CD4-positive, CD25-positive, alpha-beta regulatory T cell (primary cell): ENCODE results near the gene BSCL2. TPM values are rescaled to one million over a fixed set of nuclear protein-coding genes. Genes with fewer than 3 reads are reported as not detected.
"Not testable (repeated sequence)": the region's sequence is repeated elsewhere in the genome, so short reads cannot be mapped to it uniquely, and the experiment has no call there.

ENCODE experiments used
- ATAC-seq, 2 donors: fragments of 150-1000 bp; cut with Tn5 transposase; one replicate each; pipeline ENCODE4 v1.10.0; 2021; ENCODE audit warnings: low read depth in 2 of 2, moderate number of reproducible peaks in 2 of 2, moderate library complexity in 1 of 2
- DNase-seq, 3 donors: peaks; one replicate each; pipeline versions ENCODE4 v3.0.0 to v3.0.0-alpha.2; 2012 to 2022; ENCODE audit warnings: mixed read lengths in 1 of 3
- H3K27ac ChIP-seq: one replicate; pipeline ENCODE4 v1.7.0; 2013; ENCODE audit warnings: mild to moderate bottlenecking, low read length; ENCODE audit not compliant: insufficient read depth, poor library complexity, severe bottlenecking
- H3K27me3 ChIP-seq: one replicate; pipeline ENCODE4 v1.7.0; 2013; ENCODE audit warnings: low read length; ENCODE audit not compliant: control insufficient read depth, insufficient read depth
- H3K36me3 ChIP-seq: one replicate; pipeline ENCODE4 v1.7.0; 2013; ENCODE audit warnings: mild to moderate bottlenecking, low read length, moderate library complexity; ENCODE audit not compliant: control insufficient read depth, insufficient read depth
- H3K4me1 ChIP-seq: 2 replicates; pipeline ENCODE4 v1.7.0; 2013; ENCODE audit warnings: mild to moderate bottlenecking, low read length; ENCODE audit not compliant: insufficient read depth, control insufficient read depth, poor library complexity, severe bottlenecking
- H3K4me3 ChIP-seq: one replicate; pipeline ENCODE4 v1.7.0; 2013; ENCODE audit warnings: low read depth, mild to moderate bottlenecking, low read length, moderate library complexity
- H3K9me3 ChIP-seq, 2 experiments: 1 replicate in 1 of 2; 2 replicates in 1 of 2; pipeline ENCODE4 v1.7.0; 2013; ENCODE audit warnings: low read length in 2 of 2, mild to moderate bottlenecking in 1 of 2, moderate library complexity in 1 of 2; ENCODE audit not compliant: control insufficient read depth in 2 of 2
- H3K27ac Mint-ChIP-seq, 3 donors: one replicate each; pipeline ENCODE4 v1.8.0; 2020 to 2022; ENCODE audit warnings: mild to moderate bottlenecking in 3 of 3, mixed read lengths in 3 of 3, moderate library complexity in 2 of 3
- H3K27me3 Mint-ChIP-seq: one replicate; pipeline ENCODE4 v1.8.0; 2022; ENCODE audit warnings: mild to moderate bottlenecking, mixed read lengths
- H3K36me3 Mint-ChIP-seq: one replicate; pipeline ENCODE4 v1.8.0; 2020; ENCODE audit warnings: mixed read lengths
- H3K4me1 Mint-ChIP-seq, 4 donors: one replicate each; pipeline ENCODE4 v1.8.0; 2020 to 2022; ENCODE audit warnings: mixed read lengths in 4 of 4, mild to moderate bottlenecking in 1 of 4
- H3K4me3 Mint-ChIP-seq, 4 donors: one replicate each; pipeline ENCODE4 v1.8.0; 2020 to 2022; ENCODE audit warnings: mild to moderate bottlenecking in 4 of 4, mixed read lengths in 4 of 4, moderate library complexity in 3 of 4
- H3K9me3 Mint-ChIP-seq, 7 donors: one replicate each; pipeline ENCODE4 v1.8.0; 2020 to 2022; ENCODE audit warnings: mixed read lengths in 7 of 7, mild to moderate bottlenecking in 3 of 7, moderate library complexity in 2 of 7
- polyA plus RNA-seq, 4 donors: library from polyadenylated mRNA; unstranded; fragments of 300-500 nt; fragmentation: Illumina TruSeq; gene quantifications; one replicate each; pipeline ENCODE4 v1.2.3, GENCODE V29; 2021
- total RNA-seq: library from RNA; stranded (reverse); gene quantifications from one replicate; pipeline ENCODE4 v1.2.3, GENCODE V29; 2022

Gene BSCL2
- total and polyA plus RNA-seq, 5 donors from 2014 or later = 23.9 to 49.2 (median 39.6) TPM

DNA sequence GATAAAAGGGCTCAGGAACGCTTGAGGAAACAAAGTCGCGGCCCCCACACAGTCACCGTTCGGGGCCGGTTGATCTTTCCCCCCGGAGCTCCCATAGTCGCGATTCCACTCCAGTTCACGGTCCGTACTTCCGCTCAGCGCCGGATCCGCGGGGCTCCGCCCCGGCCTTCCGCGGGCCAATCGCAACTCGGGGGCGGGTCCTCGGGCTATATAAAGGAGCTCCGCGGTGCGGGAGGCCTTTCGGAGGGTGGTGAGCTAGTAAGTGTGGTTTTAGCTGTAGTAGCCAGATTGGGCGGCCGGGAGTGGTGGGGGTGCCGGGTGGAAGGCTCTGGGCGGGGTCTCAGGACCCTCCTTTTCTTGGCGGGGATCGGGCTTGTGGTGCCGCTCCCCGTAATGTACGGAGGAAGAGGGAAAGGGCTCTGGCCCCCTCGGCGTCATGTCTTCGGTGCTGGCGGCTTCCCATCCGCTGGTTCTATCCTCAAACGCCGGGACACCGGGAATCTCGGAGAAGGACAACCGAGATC, 42.1 kb downstream of the BSCL2 start, which contains the start of the genes C11orf98 and CSKMT:
TSS of gene C11orf98 (minus strand) at position 136 of the 524 bp plus-strand sequence. CDS start at position 95, 41 bp downstream.
TSS of gene CSKMT (plus strand) at position 238 of the 524 bp plus-strand sequence. CDS start 568 bp downstream, outside the sequence.
- Mint-ChIP-seq H3K4me1 (peaks cover 1 to 60% (median 30%) of the 10 kb centered on the region in 4 donors), H3K27ac (peak within 1 kb of the TSS; percentile 91 to 97 (median 93)), H3K36me3 (peaks cover 7% of the 10 kb centered on the region), H3K27me3 (peaks cover 4% of the 10 kb centered on the region), H3K4me3 (peak within 1 kb of the TSS; percentile 96 to 100 (median 97)), H3K9me3 (no peaks in the 10 kb centered on the region)
- Histone ChIP-seq H3K27ac (peak within 1 kb of the TSS; percentile 89), H3K36me3 (peaks cover 17% of the 10 kb centered on the region), H3K9me3 (no peaks in the 10 kb centered on the region), H3K4me1 (peaks cover 41% of the 10 kb centered on the region), H3K4me3 (peak within 1 kb of the TSS; percentile 93), H3K27me3 (no peaks in the 10 kb centered on the region)
- ATAC-seq (peak; percentile 92 to 94), DNase-seq (peak; percentile 90 to 96 (median 94))

DNA sequence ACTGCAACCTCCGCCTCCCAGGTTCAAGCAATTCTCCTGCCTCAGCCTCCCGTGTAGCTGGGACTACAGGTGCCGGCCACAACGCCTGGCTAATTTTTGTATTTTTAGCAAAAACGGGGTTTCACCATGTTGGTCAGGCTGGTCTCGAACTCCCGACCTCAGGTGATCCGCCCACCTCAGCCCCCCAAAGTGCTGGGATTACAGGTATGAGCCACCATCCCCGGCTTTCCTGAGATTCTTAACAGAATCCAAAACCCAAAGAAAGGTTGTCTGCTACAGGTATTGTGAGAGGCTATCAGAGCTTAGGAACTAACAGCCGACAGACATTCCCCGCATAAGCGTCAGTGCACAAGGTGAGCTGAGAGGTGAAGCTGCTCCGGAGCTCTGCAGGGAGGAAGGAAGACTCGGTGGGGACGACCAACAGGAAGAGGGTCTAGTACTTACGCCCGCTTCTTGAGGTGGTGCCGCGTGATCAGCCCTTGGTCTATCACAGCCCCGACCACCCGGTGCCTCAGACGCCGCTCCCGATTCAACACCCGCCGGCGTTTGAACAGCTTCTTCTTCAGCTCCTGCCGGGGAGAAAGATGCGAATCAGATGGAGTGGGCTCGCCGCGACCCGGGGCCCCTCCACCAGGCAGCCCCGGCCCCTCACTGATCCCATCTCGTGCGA, 42.7 kb downstream of the BSCL2 start:
- Histone ChIP-seq H3K4me1 (peaks cover 41% of the 10 kb centered on the region), H3K4me3 (peak overlapping the region; percentile 93), H3K27ac (peak overlapping the region; percentile 89), H3K9me3 (no peaks in the 10 kb centered on the region), H3K27me3 (no peaks in the 10 kb centered on the region), H3K36me3 (peaks cover 17% of the 10 kb centered on the region)
- ATAC-seq = peak; percentile 45 to 57
- Mint-ChIP-seq H3K27ac (peak overlapping the region; percentile 91 to 97 (median 93)), H3K9me3 (no peaks in the 10 kb centered on the region), H3K27me3 (peaks cover 4% of the 10 kb centered on the region), H3K36me3 (peaks cover 7% of the 10 kb centered on the region), H3K4me1 (peaks cover 0 to 55% (median 27%) of the 10 kb centered on the region in 4 donors), H3K4me3 (peak overlapping the region; percentile 96 to 100 (median 97))
- DNase-seq = peak in 2 of 3 donors; percentile 48 to 83

DNA sequence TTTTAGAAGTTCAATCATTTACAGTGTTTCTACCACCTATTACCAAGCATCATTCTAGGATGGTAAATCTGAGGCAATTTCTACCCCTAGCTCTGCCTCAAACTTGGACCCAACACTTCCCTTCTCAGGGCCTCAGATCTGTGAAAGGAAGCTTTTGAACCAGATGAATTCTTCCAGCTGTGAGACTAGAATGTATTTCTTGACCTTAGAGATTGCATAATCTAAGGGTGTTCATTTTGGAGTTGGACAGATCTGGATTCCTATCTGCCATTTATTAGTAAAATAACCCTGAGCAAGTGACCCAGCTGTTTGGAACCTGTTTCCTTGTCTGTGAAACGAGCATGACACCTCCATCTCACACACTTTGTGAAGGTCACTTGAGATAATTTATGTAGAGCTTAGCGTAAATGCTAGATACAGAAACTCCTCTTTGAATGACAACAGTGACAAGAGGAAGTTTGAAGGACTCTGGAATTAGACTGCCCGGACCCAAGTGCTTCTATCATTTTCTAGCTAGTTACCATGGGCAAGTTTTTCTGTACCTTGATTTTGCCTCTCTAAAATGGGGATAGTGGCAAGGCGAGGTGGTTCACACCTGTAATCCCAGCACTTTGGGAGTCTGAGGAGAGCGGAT, 50.3 kb downstream of the BSCL2 start:
- Histone ChIP-seq H3K36me3 (no peaks in the 10 kb centered on the region), H3K4me1 (peaks cover 17% of the 10 kb centered on the region), H3K27me3 (no peaks in the 10 kb centered on the region), H3K27ac (no peak overlapping the region), H3K9me3 (no peaks in the 10 kb centered on the region), H3K4me3 (no peak overlapping the region)
- Mint-ChIP-seq H3K36me3 (no peaks in the 10 kb centered on the region), H3K27me3 (peaks cover 5% of the 10 kb centered on the region), H3K9me3 (no peaks in the 10 kb centered on the region), H3K27ac (no peak overlapping the region), H3K4me1 (peaks cover 6 to 19% (median 10%) of the 10 kb centered on the region in 4 donors), H3K4me3 (peak overlapping the region in 1 of 4 donors; percentile 43)
- ATAC-seq = no peak
- no peak for DNase-seq

DNA sequence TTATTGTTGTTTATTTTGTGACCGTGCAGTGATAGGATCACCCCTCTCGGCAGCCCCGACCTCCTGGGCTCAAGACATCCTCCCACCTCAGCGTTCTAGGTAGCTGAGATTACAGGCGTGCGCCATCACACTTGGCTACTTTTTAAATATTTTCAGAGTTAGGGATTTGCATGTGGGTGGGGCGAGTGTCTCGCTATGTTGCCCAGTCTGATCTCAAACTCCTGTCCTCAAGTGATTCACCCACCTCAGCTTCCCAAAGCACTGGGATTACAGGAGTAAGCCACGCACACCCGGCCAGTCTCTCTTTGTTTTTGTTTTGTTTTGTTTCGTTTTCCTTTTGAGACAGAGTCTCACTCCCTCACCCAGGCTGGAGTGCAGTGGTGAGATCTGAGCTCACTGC, 52.9 kb downstream of the BSCL2 start:
- no peak overlapping the region for H3K27ac ChIP-seq
- Mint-ChIP-seq H3K27ac (peak overlapping the region; percentile 48 to 91 (median 75)), H3K36me3 (no peaks in the 10 kb centered on the region), H3K9me3 (no peaks in the 10 kb centered on the region), H3K4me3 (peak overlapping the region in 3 of 4 donors; percentile 70 to 90 (median 75)), H3K27me3 (peaks cover 5% of the 10 kb centered on the region), H3K4me1 (peaks cover 6 to 32% (median 18%) of the 10 kb centered on the region in 4 donors)
- ATAC-seq (no peak), DNase-seq (no peak)
- H3K9me3 ChIP-seq = no peaks in the 10 kb centered on the region
- no peak overlapping the region for H3K4me3 ChIP-seq
- no peaks in the 10 kb centered on the region for H3K27me3 ChIP-seq
- peaks cover 24% of the 10 kb centered on the region for H3K4me1 ChIP-seq
- peaks cover 4% of the 10 kb centered on the region for H3K36me3 ChIP-seq

DNA sequence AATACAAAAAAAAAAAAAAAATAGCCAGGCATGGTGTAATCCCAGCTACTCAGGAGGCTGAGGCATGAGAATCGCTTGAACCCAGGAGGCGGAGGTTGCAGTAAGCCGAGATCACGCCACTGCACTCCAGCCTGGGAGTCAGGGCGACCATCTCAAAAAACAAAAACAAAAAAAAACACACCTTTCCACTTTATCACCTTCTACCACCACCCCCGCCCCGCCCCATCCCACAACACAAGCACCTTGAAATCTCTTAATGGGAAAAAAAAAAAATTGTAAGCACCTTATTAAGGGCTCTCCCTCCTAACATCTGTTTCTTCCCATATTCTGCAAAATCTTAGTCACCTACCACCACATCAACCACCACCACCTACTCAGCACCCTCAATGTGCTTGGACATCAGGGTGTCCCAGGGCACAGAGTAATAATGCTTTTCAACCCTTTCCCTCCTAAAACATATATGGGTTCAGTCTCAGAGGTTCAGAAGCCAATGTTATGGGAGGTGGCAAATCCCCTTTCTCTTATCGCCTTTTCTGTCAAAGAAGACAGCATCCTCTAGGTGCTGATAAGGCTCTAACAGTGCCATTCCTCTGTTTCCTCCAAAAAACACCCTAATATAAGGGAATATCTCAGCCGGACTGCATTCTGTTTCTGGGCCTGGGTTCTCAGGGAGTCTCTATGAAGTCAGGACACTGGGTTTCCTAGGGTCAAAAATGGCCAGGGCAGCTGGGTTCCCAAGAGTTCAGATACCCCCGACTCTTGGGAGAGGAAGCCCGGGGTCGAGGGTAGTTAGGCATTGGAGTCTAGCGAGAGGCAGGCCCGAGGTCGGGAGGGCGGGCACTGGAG, 54.8 kb downstream of the BSCL2 start:
- Mint-ChIP-seq H3K36me3 (no peaks in the 10 kb centered on the region), H3K9me3 (no peaks in the 10 kb centered on the region), H3K4me3 (peak overlapping the region; percentile 91 to 97 (median 93)), H3K27me3 (peaks cover 5% of the 10 kb centered on the region), H3K27ac (peak overlapping the region; percentile 91 to 92 (median 91)), H3K4me1 (peaks cover 6 to 32% (median 18%) of the 10 kb centered on the region in 4 donors)
- H3K27me3 ChIP-seq = no peaks in the 10 kb centered on the region
- H3K36me3 ChIP-seq = peaks cover 12% of the 10 kb centered on the region
- peak overlapping the region; percentile 94 for H3K4me3 ChIP-seq
- peak in 2 of 3 donors; percentile 28 to 29 for DNase-seq
- peak overlapping the region; percentile 89 for H3K27ac ChIP-seq
- H3K9me3 ChIP-seq = no peaks in the 10 kb centered on the region
- H3K4me1 ChIP-seq = peaks cover 24% of the 10 kb centered on the region
- ATAC-seq = no peak

DNA sequence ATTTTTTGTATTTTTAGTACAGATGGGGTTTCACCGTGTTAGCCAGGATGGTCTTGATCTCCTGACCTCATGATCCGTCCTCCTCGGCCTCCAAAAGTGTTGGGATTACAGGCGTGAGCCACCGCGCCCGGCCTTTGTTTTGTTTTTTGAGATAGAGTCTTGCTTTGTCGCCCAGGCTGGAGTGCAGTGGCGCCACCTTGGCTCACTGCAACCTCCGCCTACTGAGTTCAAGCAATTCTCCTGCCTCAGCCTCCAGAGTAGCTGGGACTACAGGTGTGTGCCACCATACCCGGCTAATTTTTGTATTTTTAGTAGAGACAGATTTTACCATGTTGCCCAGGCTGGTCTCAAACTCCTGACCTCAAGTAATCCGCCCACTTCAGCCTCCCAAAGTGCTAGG, 56.9 kb downstream of the BSCL2 start:
- Mint-ChIP-seq H3K27ac (peak overlapping the region in 1 of 3 donors; percentile 58), H3K4me1 (peaks cover 6 to 46% (median 24%) of the 10 kb centered on the region in 4 donors), H3K4me3 (peak overlapping the region in 1 of 4 donors; percentile 8)
- not testable (repeated sequence) for H3K27ac ChIP-seq, H3K36me3 Mint-ChIP-seq, H3K9me3 Mint-ChIP-seq, H3K4me3 ChIP-seq, H3K27me3 ChIP-seq, H3K9me3 ChIP-seq, DNase-seq, H3K27me3 Mint-ChIP-seq, ATAC-seq
- Histone ChIP-seq H3K36me3 (peaks cover 12% of the 10 kb centered on the region), H3K4me1 (peaks cover 38% of the 10 kb centered on the region)

DNA sequence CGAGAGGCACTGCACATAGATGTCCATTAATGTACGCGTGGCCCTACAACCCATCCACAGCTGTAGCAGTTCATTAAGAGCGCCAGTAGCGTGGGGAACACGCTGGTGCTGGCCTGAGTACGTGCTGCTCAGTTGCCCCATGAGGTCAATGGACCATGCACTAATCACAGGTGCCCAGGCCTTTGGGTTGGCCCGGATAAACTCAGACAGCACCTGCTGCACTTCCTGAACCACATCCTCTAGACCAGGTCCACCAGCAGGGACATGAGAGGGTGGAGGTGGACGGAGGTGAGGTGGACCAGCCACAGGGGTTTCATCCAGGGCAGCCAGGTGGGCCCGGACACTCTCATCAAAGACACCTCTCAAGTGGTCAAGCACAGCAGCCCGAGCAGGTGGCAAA, 57.7 kb downstream of the BSCL2 start:
- peak overlapping the region in 1 of 4 donors; percentile 21 for H3K4me3 Mint-ChIP-seq

More for the DNA sequence above, 57.7 kb downstream of the BSCL2 start:
- Mint-ChIP-seq H3K27me3 (peaks cover 5% of the 10 kb centered on the region), H3K27ac (no peak overlapping the region), H3K9me3 (no peaks in the 10 kb centered on the region), H3K4me1 (peaks cover 6 to 53% (median 24%) of the 10 kb centered on the region in 4 donors), H3K36me3 (no peaks in the 10 kb centered on the region)
- no peak for ATAC-seq
- DNase-seq = no peak
- H3K9me3 ChIP-seq = no peaks in the 10 kb centered on the region
- no peak overlapping the region for H3K27ac ChIP-seq
- H3K36me3 ChIP-seq = peaks cover 12% of the 10 kb centered on the region
- H3K27me3 ChIP-seq = no peaks in the 10 kb centered on the region
- H3K4me1 ChIP-seq = peaks cover 46% of the 10 kb centered on the region
- H3K4me3 ChIP-seq = no peak overlapping the region
